Measurements from ENCODE around the gene UACA. TPM values are rescaled to one million over a fixed set of nuclear protein-coding genes. Genes with fewer than 3 reads are reported as not detected.

Gene UACA
- total RNA-seq, 1 experiment from 2014 or later: 44.8 TPM

GRCh38 chr15:70652341-70652740 lies 111.0 kb downstream of the UACA start (continued):
- TF ChIP-seq USF1 (CRISPR knock-in tag; IDR thresholded peaks at IDR 0.05) (no peak), TCF7 (CRISPR knock-in tag; IDR thresholded peaks at IDR 0.05; ENCODE audit: low read depth) (no peak), PREB (CRISPR knock-in tag; IDR thresholded peaks at IDR 0.05; ENCODE audit: borderline replicate concordance) (no peak)
- TF ChIP-seq, protein P1, sequence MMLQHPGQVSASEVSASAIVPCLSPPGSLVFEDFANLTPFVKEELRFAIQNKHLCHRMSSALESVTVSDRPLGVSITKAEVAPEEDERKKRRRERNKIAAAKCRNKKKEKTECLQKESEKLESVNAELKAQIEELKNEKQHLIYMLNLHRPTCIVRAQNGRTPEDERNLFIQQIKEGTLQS (CRISPR knock-in tag; conservative IDR thresholded peaks at IDR 0.05): no peak

GRCh38 chr15:70651303-70651845 lies 112.0 kb downstream of the UACA start:
- Mint-ChIP-seq H3K4me3 (no peak overlapping the region), H3K27me3 (ENCODE audit: low read depth) (no peaks in the 10 kb centered on the region), H3K4me1 (no peaks in the 10 kb centered on the region), H3K36me3 (no peaks in the 10 kb centered on the region), H3K27ac (no peak overlapping the region), H3K9me3 (no peaks in the 10 kb centered on the region)
- CTCF ChIA-PET: interaction anchor here (1.3 to 1.4 kb wide), 3 partner anchors 46 to 82 kb away, joined by 4 to 7 read pairs (median 5); no protein-coding TSS in a partner anchor
- POLR2A ChIA-PET: no interaction called here
- DNase-seq (ENCODE audit: low spot score): no peak
- ATAC-seq: no peak
- no peak for TF ChIP-seq SMAD4 (CRISPR knock-in tag; IDR thresholded peaks at IDR 0.05)
- TF ChIP-seq ZSCAN18 (CRISPR knock-in tag; IDR thresholded peaks at IDR 0.05): no peak
- TF ChIP-seq CTCF (IDR thresholded peaks at IDR 0.05): no peak
- TF ChIP-seq, protein P2, sequence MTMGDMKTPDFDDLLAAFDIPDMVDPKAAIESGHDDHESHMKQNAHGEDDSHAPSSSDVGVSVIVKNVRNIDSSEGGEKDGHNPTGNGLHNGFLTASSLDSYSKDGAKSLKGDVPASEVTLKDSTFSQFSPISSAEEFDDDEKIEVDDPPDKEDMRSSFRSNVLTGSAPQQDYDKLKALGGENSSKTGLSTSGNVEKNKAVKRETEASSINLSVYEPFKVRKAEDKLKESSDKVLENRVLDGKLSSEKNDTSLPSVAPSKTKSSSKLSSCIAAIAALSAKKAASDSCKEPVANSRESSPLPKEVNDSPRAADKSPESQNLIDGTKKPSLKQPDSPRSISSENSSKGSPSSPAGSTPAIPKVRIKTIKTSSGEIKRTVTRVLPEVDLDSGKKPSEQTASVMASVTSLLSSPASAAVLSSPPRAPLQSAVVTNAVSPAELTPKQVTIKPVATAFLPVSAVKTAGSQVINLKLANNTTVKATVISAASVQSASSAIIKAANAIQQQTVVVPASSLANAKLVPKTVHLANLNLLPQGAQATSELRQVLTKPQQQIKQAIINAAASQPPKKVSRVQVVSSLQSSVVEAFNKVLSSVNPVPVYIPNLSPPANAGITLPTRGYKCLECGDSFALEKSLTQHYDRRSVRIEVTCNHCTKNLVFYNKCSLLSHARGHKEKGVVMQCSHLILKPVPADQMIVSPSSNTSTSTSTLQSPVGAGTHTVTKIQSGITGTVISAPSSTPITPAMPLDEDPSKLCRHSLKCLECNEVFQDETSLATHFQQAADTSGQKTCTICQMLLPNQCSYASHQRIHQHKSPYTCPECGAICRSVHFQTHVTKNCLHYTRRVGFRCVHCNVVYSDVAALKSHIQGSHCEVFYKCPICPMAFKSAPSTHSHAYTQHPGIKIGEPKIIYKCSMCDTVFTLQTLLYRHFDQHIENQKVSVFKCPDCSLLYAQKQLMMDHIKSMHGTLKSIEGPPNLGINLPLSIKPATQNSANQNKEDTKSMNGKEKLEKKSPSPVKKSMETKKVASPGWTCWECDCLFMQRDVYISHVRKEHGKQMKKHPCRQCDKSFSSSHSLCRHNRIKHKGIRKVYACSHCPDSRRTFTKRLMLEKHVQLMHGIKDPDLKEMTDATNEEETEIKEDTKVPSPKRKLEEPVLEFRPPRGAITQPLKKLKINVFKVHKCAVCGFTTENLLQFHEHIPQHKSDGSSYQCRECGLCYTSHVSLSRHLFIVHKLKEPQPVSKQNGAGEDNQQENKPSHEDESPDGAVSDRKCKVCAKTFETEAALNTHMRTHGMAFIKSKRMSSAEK (CRISPR knock-in tag; IDR thresholded peaks at IDR 0.05; ENCODE audit: borderline replicate concordance): no peak
- TF ChIP-seq, protein P3, sequence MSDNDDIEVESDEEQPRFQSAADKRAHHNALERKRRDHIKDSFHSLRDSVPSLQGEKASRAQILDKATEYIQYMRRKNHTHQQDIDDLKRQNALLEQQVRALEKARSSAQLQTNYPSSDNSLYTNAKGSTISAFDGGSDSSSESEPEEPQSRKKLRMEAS (CRISPR knock-in tag; IDR thresholded peaks at IDR 0.05): no peak
- TF ChIP-seq ETV6 (CRISPR knock-in tag; IDR thresholded peaks at IDR 0.05): no peak
- no peak for TF ChIP-seq JAZF1 (CRISPR knock-in tag; IDR thresholded peaks at IDR 0.05)
- TF ChIP-seq, protein P4, sequence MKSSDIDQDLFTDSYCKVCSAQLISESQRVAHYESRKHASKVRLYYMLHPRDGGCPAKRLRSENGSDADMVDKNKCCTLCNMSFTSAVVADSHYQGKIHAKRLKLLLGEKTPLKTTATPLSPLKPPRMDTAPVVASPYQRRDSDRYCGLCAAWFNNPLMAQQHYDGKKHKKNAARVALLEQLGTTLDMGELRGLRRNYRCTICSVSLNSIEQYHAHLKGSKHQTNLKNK (CRISPR knock-in tag; IDR thresholded peaks at IDR 0.05): no peak
- TF ChIP-seq, protein P1 (CRISPR knock-in tag; conservative IDR thresholded peaks at IDR 0.05): no peak
- TF ChIP-seq ZBTB21 (CRISPR knock-in tag; IDR thresholded peaks at IDR 0.05; ENCODE audit: borderline replicate concordance): no peak
- no peak for TF ChIP-seq PREB (CRISPR knock-in tag; IDR thresholded peaks at IDR 0.05; ENCODE audit: borderline replicate concordance)
- TF ChIP-seq NFYB (CRISPR knock-in tag; conservative IDR thresholded peaks at IDR 0.05; ENCODE audit: low read depth): no peak
- no peak for TF ChIP-seq CREB1 (CRISPR knock-in tag; IDR thresholded peaks at IDR 0.05)
- no peak for TF ChIP-seq AFF4 (CRISPR knock-in tag; IDR thresholded peaks at IDR 0.05; ENCODE audit: borderline replicate concordance)
- TF ChIP-seq PRRX2 (CRISPR knock-in tag; IDR thresholded peaks at IDR 0.05): no peak
- no peak for TF ChIP-seq GABPB1 (CRISPR knock-in tag; IDR thresholded peaks at IDR 0.05)
